GM10847 (cell line): Measurements from ENCODE around the gene IFITM1.

ENCODE experiments used
- POLR2A ChIP-seq: IDR thresholded peaks from 2 replicates; pipeline ENCODE4 v1.6.1; 2011; ENCODE audit not compliant: insufficient read length; ENCODE audit errors: extremely low read depth

Gene IFITM1

GRCh38 chr11:335779-336658 lies 22.2 kb downstream of the IFITM1 start:
- no peak for TF ChIP-seq POLR2A

- TF ChIP-seq POLR2A, result no peak
These were observed 22.9 kb downstream of the IFITM1 start for GRCh38 chr11:336659-337198.

DNA sequence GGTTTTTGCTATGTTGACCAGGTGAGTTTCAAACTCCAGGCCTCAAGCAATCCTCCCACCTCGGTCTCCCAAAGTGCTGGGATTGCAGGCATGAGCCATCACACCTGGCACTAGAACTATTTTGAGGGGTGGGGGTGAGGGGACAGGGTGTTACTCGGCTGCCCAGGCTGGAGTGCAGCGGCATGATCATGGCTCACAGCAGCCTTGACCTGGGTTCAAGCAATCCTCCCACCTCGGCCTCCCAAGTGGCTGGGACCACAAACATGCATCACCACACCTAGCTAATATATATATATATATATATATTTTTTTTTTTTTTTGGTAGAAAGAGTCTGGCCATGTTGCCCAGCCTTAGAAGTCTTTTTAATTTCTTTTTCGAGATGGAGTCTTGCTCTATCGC lies 23.9 kb downstream of the IFITM1 start:
- TF ChIP-seq POLR2A, result no peak

DNA sequence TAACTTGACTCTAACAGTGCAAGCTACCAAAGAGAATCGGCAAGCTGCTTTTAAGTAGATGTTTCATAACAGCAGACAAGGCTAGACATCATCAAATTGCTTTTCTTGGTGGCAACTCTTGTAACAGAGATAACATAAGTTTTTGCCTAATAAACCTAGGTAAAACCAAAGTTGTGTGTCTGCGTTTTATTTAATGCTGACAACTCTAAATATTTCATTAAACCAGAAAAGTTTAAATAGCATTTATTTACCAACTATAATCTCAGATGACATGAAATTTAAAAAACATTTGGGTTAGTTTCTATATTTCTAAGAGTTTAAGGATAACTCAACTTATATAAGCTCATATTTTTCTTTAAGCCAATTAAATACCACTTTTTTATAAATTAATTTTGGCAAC lies 26.1 kb downstream of the IFITM1 start:
- no peak for TF ChIP-seq POLR2A

GRCh38 chr11:340539-341512 lies 27.0 kb downstream of the IFITM1 start:
- no peak for TF ChIP-seq POLR2A

- TF ChIP-seq POLR2A, result no peak
These were observed 28.5 kb downstream of the IFITM1 start for GRCh38 chr11:342328-342727.

- no peak for TF ChIP-seq POLR2A
These were observed 31.2 kb downstream of the IFITM1 start for GRCh38 chr11:344836-345578.

- TF ChIP-seq POLR2A, result no peak
These were observed 32.7 kb downstream of the IFITM1 start for GRCh38 chr11:346529-346928.

DNA sequence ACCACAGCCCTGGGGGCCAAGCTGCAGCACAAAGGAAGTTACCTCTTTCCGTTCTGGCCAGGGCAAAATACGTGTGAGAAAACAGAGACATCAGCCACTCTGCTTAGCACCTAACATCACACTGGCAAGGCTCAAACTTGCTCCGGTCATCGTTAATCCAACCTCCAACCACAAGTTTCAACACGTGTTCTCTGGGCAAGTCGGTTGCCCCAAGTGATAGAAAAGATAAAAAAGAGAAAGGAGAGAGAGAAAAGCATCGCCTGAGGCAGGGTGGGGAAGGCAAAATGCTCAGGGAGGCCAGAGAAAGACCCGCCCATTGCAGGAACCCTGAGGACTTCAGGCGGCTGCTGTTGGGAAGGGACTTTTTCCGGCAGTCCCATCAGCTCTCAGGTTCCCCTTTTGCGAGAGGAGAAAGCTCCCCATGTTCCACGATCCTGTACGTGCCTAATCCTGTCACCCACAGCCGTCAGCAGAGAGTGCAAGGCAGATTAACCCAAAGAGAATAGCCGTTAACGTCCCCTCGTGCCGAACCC lies 36.9 kb downstream of the IFITM1 start:
- no peak for TF ChIP-seq POLR2A

DNA sequence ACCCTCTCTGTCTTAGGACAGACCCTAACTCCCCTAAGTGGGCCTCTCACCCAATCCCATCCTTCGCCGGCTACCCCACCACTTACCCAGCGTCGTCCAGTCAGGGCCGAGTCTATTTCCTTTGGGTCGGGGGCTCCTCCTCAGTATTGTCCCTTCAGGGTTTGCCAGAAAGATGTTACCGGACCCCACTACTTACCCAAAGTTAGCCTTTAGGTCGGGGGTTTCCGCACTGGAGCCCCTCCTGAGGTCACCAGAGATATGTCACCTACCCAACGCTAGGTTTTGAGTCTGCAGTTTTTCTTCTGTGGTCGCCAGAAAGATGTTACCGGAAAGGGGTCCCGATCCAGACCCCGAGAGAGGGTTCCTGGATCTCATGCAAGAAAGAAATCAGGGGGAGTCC lies 37.6 kb downstream of the IFITM1 start:
- TF ChIP-seq POLR2A, result no peak

DNA sequence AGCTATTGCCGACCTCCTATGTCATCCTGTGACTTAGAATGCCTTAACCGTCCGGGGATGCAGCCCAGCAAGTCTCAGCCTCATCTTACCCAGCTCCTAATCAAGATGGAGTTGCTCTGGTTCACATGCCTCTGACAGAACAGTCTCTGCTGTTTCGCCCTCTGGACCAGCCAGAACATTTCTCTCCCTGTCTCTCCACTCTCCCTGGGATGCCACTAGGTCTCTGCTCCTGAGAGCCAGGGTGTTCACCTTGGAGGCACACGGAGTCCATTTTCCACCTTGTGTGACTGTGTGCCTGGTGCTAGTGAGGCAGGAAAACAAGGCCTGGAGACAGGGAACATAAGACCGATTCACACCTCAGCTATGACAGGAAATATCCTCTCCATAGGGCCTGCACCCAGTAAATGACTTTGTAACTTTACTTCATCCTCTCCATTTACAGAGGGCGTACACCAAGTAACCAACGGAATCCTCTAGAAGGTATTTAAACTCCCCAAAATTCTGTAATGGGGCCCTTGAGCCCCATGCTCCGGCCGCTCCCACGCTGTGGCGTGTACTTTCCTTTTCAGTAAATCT lies 38.7 kb downstream of the IFITM1 start:
- no peak for TF ChIP-seq POLR2A

GRCh38 chr11:353179-353873 lies 39.5 kb downstream of the IFITM1 start:
- TF ChIP-seq POLR2A, result no peak

GRCh38 chr11:355581-356458 lies 42.0 kb downstream of the IFITM1 start:
- TF ChIP-seq POLR2A, result peak; percentile 55
